Measurements from ENCODE around the gene UGT1A8. TPM values are rescaled to one million over a fixed set of nuclear protein-coding genes. Genes with fewer than 3 reads are reported as not detected.

UGT1A8 gene
- polyA plus RNA-seq, 4 donors, result 0.07 to 13.6 (median 4.9) TPM

DNA sequence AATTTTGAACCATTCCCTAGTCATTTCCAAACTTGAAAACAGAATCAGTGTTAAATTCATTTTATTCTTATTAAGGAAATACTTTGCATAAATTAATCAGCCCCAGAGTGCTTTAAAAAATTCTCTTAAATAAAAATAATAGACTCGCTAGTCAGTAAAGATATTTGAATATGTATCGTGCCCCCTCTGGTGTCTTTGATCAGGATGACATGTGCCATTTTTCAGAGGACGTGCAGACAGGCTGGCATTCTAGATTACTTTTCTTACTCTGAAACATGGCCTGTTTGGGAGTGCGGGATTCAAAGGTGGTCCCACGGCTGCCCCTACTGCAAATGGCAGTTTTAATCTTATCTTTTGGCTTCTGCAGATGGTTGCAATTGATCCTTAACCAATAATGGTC, 155.2 kb downstream of the UGT1A8 start:
- Histone ChIP-seq H3K4me3 (ENCODE audit: low read depth in 1 of 3, low read length in 3 of 3) (no peak overlapping the region), H3K27ac (ENCODE audit: low read depth in 1 of 3, low read length in 2 of 3) (no peak overlapping the region), H3K4me1 (ENCODE audit: control insufficient read depth in 3 of 3, insufficient read depth in 2 of 3, low read depth in 1 of 3, low read length in 2 of 3) (no peaks in the 10 kb centered on the region), H3K36me3 (ENCODE audit: control insufficient read depth in 3 of 3, insufficient read depth in 2 of 3, low read depth in 1 of 3, low read length in 3 of 3) (peaks cover 0 to 9% (median 0%) of the 10 kb centered on the region in 3 donors), H3K27me3 (ENCODE audit: control insufficient read depth in 3 of 3, insufficient read depth in 3 of 3, low read length in 3 of 3) (peaks cover 0 to 2% (median 0%) of the 10 kb centered on the region in 3 donors), H3K9me3 (ENCODE audit: control insufficient read depth in 2 of 2, insufficient read depth in 1 of 2, low read depth in 1 of 2, low read length in 1 of 2) (peaks cover 1 to 16% of the 10 kb centered on the region in 2 donors)
- FAIRE-seq (no peak), DNase-seq (no peak)
- WGBS, 3 donors, result 67 to 75% (median 69%) methylated on average over 5 of the region's 5 CpGs

GRCh38 chr2:233773854-233774253, 156.4 kb downstream of the UGT1A8 start:
- DNase-seq, result no peak

GRCh38 chr2:233775414-233775813, 158.0 kb downstream of the UGT1A8 start:
- no peak for DNase-seq
- Histone ChIP-seq H3K4me3 (ENCODE audit: low read depth in 1 of 3, low read length in 3 of 3) (no peak overlapping the region), H3K27me3 (ENCODE audit: control insufficient read depth in 3 of 3, insufficient read depth in 3 of 3, low read length in 3 of 3) (peaks cover 0 to 2% (median 0%) of the 10 kb centered on the region in 3 donors), H3K9me3 (ENCODE audit: control insufficient read depth in 2 of 2, insufficient read depth in 1 of 2, low read depth in 1 of 2, low read length in 1 of 2) (peaks cover 1 to 16% of the 10 kb centered on the region in 2 donors), H3K36me3 (ENCODE audit: control insufficient read depth in 3 of 3, insufficient read depth in 2 of 3, low read depth in 1 of 3, low read length in 3 of 3) (peaks cover 0 to 4% (median 0%) of the 10 kb centered on the region in 3 donors), H3K4me1 (ENCODE audit: control insufficient read depth in 3 of 3, insufficient read depth in 2 of 3, low read depth in 1 of 3, low read length in 2 of 3) (no peaks in the 10 kb centered on the region), H3K27ac (ENCODE audit: low read depth in 1 of 3, low read length in 2 of 3) (no peak overlapping the region)
- 91 to 98% (median 95%) methylated on average over 6 of the region's 6 CpGs for WGBS, 3 donors
- FAIRE-seq, result no peak

More at GRCh38 chr2:233773854-233774253, 156.4 kb downstream of the UGT1A8 start:
- Histone ChIP-seq H3K27me3 (ENCODE audit: control insufficient read depth in 3 of 3, insufficient read depth in 3 of 3, low read length in 3 of 3) (peaks cover 0 to 2% (median 0%) of the 10 kb centered on the region in 3 donors), H3K4me1 (ENCODE audit: control insufficient read depth in 3 of 3, insufficient read depth in 2 of 3, low read depth in 1 of 3, low read length in 2 of 3) (no peaks in the 10 kb centered on the region), H3K9me3 (ENCODE audit: control insufficient read depth in 2 of 2, insufficient read depth in 1 of 2, low read depth in 1 of 2, low read length in 1 of 2) (peaks cover 1 to 16% of the 10 kb centered on the region in 2 donors), H3K36me3 (ENCODE audit: control insufficient read depth in 3 of 3, insufficient read depth in 2 of 3, low read depth in 1 of 3, low read length in 3 of 3) (peaks cover 0 to 9% (median 0%) of the 10 kb centered on the region in 3 donors), H3K27ac (ENCODE audit: low read depth in 1 of 3, low read length in 2 of 3) (no peak overlapping the region), H3K4me3 (ENCODE audit: low read depth in 1 of 3, low read length in 3 of 3) (no peak overlapping the region)
- FAIRE-seq, result no peak
- 88 to 91% (median 88%) methylated on average over 5 of the region's 5 CpGs for WGBS, 3 donors

DNA sequence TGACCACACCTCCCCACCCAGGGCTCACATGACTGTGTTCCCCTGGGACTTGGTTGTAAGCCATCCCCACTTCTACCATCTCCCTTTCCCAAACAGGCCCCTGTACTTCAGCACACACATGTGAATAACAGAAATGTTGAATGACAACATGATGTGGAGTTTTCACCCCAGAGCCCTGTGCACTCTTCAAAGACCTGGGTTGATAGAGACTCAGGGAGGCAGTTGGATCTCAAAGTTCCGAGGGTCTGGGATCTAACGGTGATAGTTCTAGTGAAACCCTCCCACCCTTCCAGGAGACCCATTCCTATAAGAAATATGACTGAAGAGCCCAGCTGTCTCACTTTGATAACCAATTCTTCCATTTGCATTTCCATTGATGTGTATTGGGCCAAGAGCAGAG, 160.6 kb downstream of the UGT1A8 start, which contains the start of gene MROH2A:
MROH2A (plus strand) TSS at position 301 of the 400 bp plus-strand sequence. CDS start 1,029 bp downstream, outside the sequence.
- H3K36me3 ChIP-seq (ENCODE audit: control insufficient read depth in 3 of 3, insufficient read depth in 2 of 3, low read depth in 1 of 3, low read length in 3 of 3), result no peaks in the 10 kb centered on the region
- FAIRE-seq, result no peak
- H3K4me3 ChIP-seq (ENCODE audit: low read depth in 1 of 3, low read length in 3 of 3), result no peak within 1 kb of the TSS
- no peaks in the 10 kb centered on the region for H3K4me1 ChIP-seq (ENCODE audit: control insufficient read depth in 3 of 3, insufficient read depth in 2 of 3, low read depth in 1 of 3, low read length in 2 of 3)
- H3K9me3 ChIP-seq (ENCODE audit: control insufficient read depth in 2 of 2, insufficient read depth in 1 of 2, low read depth in 1 of 2, low read length in 1 of 2), result peaks cover 1 to 16% of the 10 kb centered on the region in 2 donors
- 80 to 98% (median 82%) methylated on average over 2 of the region's 2 CpGs for WGBS, 3 donors
- H3K27ac ChIP-seq (ENCODE audit: low read depth in 1 of 3, low read length in 2 of 3), result no peak within 1 kb of the TSS
- no peak for DNase-seq
- H3K27me3 ChIP-seq (ENCODE audit: control insufficient read depth in 3 of 3, insufficient read depth in 3 of 3, low read length in 3 of 3), result no peaks in the 10 kb centered on the region

DNA sequence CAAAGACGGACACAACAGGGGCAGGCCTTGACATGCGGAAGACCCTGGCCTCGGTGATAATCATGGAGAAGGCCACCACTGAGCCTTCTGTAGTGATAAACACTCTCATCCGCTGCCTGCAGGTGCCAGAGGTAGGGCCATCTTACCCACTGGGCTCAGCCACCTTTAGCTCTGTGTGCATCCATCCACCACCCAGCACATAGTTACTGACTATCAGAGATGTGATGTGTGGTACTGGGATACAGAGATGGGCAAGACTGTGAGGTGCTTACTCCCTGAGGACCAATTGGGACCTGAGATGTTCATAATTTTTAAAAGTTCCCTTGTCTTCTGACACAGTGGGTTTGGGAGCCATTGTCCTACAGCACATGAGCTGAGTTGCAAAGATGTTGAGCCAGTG, 162.3 kb downstream of the UGT1A8 start:
- 88 to 93% (median 90%) methylated on average over 4 of the region's 4 CpGs for WGBS, 3 donors
- Histone ChIP-seq H3K27me3 (ENCODE audit: control insufficient read depth in 3 of 3, insufficient read depth in 3 of 3, low read length in 3 of 3) (no peaks in the 10 kb centered on the region), H3K27ac (ENCODE audit: low read depth in 1 of 3, low read length in 2 of 3) (no peak overlapping the region), H3K4me3 (ENCODE audit: low read depth in 1 of 3, low read length in 3 of 3) (no peak overlapping the region), H3K36me3 (ENCODE audit: control insufficient read depth in 3 of 3, insufficient read depth in 2 of 3, low read depth in 1 of 3, low read length in 3 of 3) (no peaks in the 10 kb centered on the region), H3K4me1 (ENCODE audit: control insufficient read depth in 3 of 3, insufficient read depth in 2 of 3, low read depth in 1 of 3, low read length in 2 of 3) (no peaks in the 10 kb centered on the region), H3K9me3 (ENCODE audit: control insufficient read depth in 2 of 2, insufficient read depth in 1 of 2, low read depth in 1 of 2, low read length in 1 of 2) (peaks cover 1 to 16% of the 10 kb centered on the region in 2 donors)
- DNase-seq (no peak), FAIRE-seq (no peak)

DNA sequence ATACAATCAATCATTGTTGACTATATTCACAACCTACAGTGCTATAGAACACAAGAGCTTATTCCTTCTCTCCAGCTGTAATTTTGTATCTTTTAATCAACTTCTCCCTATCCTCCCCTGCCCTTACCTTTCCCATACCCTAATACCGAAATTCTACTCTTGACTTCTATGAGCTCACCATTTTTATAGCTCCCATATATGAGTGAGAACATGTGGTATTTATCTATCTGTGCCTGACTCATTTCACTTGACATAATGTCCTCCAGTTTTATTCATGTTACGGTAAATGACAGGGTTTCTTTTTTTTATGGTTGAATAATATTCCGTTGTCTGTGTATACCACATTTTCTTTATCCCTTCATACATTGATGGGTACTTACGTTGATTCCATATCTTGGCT, 163.3 kb downstream of the UGT1A8 start:
- WGBS, 3 donors, result 78 to 80% (median 80%) methylated on average over 4 of the region's 4 CpGs

GRCh38 chr2:233789554-233789953, 172.1 kb downstream of the UGT1A8 start:
- H3K27ac ChIP-seq (ENCODE audit: low read depth in 1 of 3, low read length in 2 of 3), result no peak overlapping the region
- no peak overlapping the region for H3K4me3 ChIP-seq (ENCODE audit: low read depth in 1 of 3, low read length in 3 of 3)
- DNase-seq (no peak), FAIRE-seq (no peak)
- no peaks in the 10 kb centered on the region for H3K36me3 ChIP-seq (ENCODE audit: control insufficient read depth in 3 of 3, insufficient read depth in 2 of 3, low read depth in 1 of 3, low read length in 3 of 3)
- peaks cover 0 to 14% (median 0%) of the 10 kb centered on the region in 3 donors for H3K4me1 ChIP-seq (ENCODE audit: control insufficient read depth in 3 of 3, insufficient read depth in 2 of 3, low read depth in 1 of 3, low read length in 2 of 3)
- peaks cover 0 to 2% of the 10 kb centered on the region in 2 donors for H3K9me3 ChIP-seq (ENCODE audit: control insufficient read depth in 2 of 2, insufficient read depth in 1 of 2, low read depth in 1 of 2, low read length in 1 of 2)
- H3K27me3 ChIP-seq (ENCODE audit: control insufficient read depth in 3 of 3, insufficient read depth in 3 of 3, low read length in 3 of 3), result peaks cover 0 to 2% (median 0%) of the 10 kb centered on the region in 3 donors
- WGBS, 3 donors, result 87 to 94% (median 88%) methylated on average over 7 of the region's 7 CpGs

More for the DNA sequence above, 163.3 kb downstream of the UGT1A8 start:
- Histone ChIP-seq H3K27me3 (ENCODE audit: control insufficient read depth in 3 of 3, insufficient read depth in 3 of 3, low read length in 3 of 3) (peaks cover 0 to 2% (median 0%) of the 10 kb centered on the region in 3 donors), H3K36me3 (ENCODE audit: control insufficient read depth in 3 of 3, insufficient read depth in 2 of 3, low read depth in 1 of 3, low read length in 3 of 3) (no peaks in the 10 kb centered on the region), H3K4me3 (ENCODE audit: low read depth in 1 of 3, low read length in 3 of 3) (no peak overlapping the region), H3K4me1 (ENCODE audit: control insufficient read depth in 3 of 3, insufficient read depth in 2 of 3, low read depth in 1 of 3, low read length in 2 of 3) (no peaks in the 10 kb centered on the region), H3K9me3 (ENCODE audit: control insufficient read depth in 2 of 2, insufficient read depth in 1 of 2, low read depth in 1 of 2, low read length in 1 of 2) (peaks cover 1 to 10% of the 10 kb centered on the region in 2 donors), H3K27ac (ENCODE audit: low read depth in 1 of 3, low read length in 2 of 3) (no peak overlapping the region)
- DNase-seq, result no peak
- no peak for FAIRE-seq

DNA sequence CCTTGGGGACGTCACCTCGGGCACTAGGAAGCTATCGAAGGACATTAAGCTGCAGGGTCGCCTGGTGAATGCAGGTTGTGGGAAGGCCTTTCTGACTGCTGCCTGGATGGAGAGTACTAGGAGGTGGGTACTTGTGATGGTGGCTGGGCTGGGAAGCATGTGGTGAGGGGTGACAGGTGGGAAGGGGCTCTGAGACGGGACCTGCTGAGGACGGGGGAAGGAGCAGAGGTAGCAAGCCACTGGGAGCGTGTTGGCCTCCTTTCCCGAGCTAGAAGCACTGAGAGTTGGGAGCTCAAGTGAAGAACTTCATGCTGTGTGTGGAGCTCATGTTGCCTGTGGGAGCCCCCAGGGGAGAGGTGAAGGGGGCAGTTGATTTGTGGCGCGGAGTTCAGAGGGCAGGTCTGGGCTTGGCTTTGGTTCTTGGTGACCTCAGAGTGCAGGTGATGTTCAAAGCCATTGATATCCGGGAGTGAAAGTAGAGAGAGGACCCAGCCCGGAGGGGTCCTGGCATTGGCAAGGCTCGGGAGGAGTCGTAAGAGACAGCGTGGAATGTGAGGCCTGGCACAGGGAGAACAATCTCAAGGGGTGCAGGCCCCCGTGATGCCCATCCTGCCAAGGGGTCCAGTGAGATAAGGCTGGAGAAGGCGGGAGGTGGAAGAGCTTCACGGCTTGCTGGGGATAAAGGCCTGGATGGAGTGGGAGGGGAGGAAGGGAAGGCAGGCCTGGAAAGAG, 173.9 kb downstream of the UGT1A8 start:
- Histone ChIP-seq H3K4me3 (ENCODE audit: low read depth in 1 of 3, low read length in 3 of 3) (no peak overlapping the region), H3K36me3 (ENCODE audit: control insufficient read depth in 3 of 3, insufficient read depth in 2 of 3, low read depth in 1 of 3, low read length in 3 of 3) (no peaks in the 10 kb centered on the region), H3K27ac (ENCODE audit: low read depth in 1 of 3, low read length in 2 of 3) (no peak overlapping the region), H3K27me3 (ENCODE audit: control insufficient read depth in 3 of 3, insufficient read depth in 3 of 3, low read length in 3 of 3) (no peaks in the 10 kb centered on the region), H3K4me1 (ENCODE audit: control insufficient read depth in 3 of 3, insufficient read depth in 2 of 3, low read depth in 1 of 3, low read length in 2 of 3) (peaks cover 0 to 14% (median 0%) of the 10 kb centered on the region in 3 donors), H3K9me3 (ENCODE audit: control insufficient read depth in 2 of 2, insufficient read depth in 1 of 2, low read depth in 1 of 2, low read length in 1 of 2) (no peaks in the 10 kb centered on the region)
- 86 to 91% (median 90%) methylated on average over 18 of the region's 18 CpGs for WGBS, 3 donors
- no peak for DNase-seq
- FAIRE-seq, result no peak
